ENCODE data around the gene MMD.
A peak's percentile ranks its signal among the peaks of the same experiment; 100 is the strongest.
"Not testable (repeated sequence)": the region's sequence is repeated elsewhere in the genome, so short reads cannot be mapped to it uniquely, and the experiment has no call there.

The MMD gene

DNA sequence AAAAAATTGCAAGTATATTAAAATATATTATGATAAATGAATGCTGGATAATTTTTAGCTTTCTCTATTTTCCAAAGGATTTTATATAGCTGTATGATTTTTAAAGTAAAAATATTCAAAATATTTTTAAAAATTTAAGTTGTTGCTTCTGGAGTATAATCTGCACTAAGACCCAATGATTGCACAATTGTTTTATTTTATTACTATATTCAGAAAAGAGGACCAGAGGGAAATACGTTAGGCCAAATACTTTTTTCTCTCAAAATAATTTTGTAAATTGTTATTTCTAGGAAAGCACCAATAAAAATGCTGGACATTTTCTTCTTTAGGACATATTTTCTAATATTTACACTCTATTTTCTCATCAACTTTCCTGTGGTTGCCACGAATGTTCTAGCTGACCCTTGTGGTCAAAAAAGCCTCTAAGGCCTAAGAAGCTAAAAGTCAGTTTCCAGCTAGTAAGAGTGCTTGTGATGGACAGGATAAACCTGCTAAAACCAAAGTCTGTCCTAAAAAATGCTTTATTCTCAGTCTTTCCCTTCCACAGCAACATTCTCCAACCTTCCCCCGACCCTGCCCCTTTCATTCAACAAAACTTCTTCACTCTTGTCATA is 31.2 kb downstream of the MMD start:
- DNase-seq, result no peak

DNA sequence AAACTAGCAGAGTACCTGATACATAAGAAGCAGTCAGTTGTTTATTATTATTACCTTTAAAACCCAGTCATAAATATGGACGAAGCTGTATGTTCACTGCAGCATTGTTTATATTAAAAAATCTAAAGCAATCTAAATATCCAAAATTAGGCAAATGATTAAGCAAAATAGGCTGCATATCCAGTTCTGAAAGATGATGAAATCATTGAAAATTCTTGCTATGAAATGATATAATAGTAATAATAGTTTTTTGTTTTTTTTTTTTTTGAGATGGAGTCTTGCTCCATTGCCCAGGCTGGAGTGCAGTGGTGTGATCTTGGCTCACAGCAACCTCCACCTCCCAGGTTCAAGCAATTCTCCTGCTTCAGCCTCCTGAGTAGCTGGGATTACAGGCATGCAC is 31.9 kb downstream of the MMD start:
- not testable (repeated sequence) for DNase-seq

DNA sequence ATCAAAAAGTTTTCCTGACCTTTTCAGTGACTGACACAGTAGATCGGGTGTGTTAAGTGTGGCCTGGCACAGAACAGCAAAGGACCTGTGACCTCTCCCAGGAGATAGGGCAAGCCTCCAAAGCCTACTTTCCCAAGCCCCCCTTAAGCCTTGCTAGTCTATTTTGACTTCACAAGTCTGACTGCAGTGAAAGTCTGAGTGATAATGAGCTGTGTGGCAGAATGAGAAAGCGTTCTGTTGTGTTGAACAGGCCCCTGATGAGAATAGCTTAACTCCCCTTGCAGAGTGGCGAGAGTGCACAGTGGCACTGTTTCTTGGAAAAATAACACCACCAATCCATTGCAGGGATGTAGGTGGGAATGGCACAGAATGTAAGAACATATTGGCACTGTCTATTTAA is 32.8 kb downstream of the MMD start:
- DNase-seq, result no peak

DNA sequence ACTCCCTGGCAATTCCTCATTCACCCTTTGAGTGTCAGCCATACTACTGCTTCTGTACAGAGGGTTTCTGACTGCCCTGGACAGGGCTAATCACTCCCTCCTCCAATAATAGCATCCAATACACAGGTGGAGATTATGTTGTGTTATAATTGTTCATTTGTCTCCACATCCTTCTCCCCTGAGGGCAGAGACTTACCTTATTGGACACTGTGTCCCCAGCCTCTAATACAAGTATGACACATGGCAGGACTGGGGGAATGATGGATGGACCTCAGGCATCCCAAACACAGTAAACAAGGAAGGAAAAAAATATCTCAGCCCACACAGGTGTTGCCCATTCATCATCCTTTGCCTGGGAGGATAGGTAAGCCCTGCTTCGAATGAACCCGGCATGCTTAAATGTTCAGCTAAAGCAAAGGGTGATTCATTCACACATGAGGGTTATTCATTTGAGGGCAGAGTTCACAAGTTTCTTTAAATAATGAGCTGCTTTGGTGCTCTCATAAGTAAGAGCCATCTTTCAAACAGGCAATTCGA is 34.8 kb downstream of the MMD start:
- DNase-seq, result no peak

DNA sequence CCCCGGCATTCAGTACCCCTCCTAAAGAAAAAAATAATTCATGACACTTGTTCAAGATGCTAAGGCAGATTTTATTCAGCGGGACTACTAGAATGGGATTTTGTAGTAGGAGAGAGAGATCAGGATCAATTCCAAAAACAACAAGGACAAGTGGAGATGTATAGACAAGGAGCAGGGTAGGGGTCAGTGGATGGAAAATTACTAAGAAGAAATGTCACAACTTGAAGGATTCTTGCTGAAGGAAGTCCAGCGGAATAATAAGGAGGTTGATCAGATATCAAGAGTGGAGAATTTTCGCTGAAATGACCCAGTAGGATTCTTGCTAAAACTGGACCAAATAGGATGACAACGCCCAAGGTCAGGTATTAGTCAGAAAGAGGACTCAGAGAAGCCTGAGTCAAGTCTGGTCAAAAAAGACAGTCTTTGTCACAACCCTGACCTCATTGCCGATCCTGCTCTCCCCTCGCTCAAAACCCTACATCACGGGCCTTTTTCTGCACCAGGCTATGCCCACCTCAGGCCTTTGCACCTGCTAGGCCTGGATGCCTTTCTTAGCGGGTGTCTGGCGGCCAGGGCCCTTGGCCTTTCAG is 36.9 kb downstream of the MMD start:
- no peak for DNase-seq

DNA sequence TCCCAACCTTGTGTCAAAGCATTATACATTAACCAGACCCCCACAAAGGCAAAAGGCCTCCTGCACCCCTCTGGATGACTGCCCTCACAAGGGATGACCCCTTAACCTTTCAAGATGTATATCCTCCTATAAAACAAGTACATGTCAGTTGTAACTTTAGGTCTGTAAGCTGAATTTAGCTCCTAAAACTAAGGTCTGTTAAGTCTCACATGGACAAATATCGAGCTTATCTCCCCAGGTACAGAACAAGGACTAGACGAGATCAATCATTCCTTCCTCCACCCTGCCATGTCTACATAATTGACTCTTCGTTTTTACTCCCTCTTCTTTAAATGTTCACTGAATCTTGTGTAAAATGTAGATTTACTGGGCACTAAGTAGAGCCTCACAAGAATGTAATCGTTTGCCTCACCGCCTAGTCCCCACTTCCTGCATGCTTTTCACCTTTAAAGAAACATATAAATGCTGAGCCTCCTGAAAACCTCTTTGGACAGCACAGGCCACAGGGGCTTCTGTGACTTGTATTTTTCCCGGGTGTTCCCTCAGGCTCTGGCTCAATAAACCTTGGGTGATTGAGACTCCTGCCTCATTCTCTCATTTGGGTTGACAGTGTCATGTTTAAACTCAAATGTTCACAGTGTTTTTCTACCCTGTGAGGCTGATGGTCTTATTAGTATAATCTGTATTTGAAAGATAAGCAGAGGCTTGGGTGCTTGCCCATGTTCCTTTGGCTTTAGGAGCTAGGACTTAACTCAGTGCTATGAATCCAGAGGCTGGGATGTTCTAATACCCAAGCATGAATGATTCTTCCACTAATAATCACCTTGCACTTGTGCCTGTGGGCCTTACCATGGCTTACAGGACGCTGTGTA is 37.6 kb downstream of the MMD start:
- DNase-seq, result no peak

DNA sequence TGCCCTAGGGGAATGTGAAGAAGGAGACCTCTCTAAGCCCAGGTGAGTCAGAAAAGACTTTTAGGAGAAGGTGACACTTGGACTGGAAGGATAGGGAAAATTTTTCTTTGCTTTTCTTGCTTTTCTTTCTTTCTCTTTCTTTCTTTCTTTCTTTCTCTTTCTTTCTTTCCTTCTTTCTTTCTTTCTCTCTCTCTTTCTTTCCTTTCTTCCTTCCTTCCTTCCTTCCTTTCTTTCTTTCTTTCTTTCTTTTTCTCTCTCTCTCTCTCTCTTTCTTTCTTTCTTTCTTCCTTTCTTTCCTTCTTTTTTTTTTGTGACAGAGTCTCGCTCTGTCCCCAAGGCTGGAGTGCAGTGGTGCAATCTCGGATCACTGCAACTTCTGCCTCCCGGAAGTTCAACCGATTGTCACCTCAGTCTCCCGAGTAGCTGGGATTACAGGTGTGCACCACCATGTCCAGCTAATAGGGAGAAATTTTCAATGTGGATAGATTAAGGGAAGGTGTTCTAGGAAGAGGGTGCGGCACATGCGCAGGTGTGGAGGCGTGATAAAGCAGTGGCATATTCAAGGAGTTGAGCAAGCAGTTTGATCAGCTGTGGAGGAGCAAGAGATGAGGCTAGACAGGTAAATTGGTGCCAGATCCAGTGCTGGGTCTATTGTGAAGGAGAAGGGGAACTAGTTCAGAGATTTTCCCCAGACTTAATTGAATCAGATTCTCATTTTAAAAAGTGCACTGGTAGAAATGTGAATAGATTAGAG is 40.4 kb downstream of the MMD start:
- DNase-seq, result no peak

DNA sequence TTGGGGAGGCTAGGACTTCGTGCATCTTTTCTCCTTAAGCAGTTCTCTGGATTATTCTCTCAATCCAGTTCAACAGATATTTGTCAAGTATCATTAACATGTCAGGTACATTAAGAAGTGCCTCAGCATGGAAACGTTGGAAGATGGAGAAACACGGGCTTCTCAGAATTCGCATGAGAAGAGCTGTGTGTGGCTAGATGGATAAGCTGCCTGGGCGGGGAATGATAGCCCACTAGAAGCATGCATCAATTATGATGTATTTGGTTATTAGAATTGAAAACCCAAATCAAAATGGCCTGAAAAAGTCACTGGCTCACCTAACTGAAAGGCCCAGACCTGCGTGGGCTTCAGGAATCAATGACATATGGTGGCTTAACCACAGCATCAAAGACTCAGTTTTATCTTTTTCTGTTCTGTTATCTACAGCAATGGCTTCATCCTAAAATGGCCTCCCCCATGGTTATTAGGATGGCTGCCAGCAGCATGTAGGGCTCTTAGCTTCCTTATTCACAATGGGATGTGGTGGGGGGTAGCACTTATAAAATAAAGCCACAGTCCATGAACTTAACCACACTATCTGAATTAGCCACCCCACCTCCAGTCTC is 43.9 kb downstream of the MMD start:
- no peak for DNase-seq

DNA sequence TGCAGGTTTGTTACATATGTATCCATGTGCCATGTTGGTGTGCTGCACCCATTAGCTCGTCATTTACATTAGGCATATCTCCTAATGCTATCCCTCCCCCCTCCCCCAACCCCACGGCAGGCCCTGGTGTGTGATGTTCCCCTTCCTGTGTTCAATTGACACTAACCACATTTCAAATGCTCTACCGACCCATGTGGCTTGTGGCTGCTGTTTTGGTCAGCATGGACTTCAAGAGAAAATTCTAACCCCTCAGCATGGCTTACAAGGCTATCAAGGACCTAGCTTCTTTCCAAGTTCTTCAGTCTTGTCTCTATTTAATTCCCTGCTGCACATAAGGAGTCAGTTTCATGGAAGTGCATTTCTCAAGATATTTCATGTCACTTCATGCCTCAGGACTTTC is 52.9 kb downstream of the MMD start:
- DNase-seq, result no peak

- no peak for DNase-seq
Measured at GRCh38 chr17:55366020-55366481, 55.6 kb downstream of the MMD start.

- DNase-seq, result no peak
Measured at GRCh38 chr17:55363033-55363432, 58.6 kb downstream of the MMD start.

GRCh38 chr17:55360971-55361370 is 60.7 kb downstream of the MMD start:
- no peak for DNase-seq

DNA sequence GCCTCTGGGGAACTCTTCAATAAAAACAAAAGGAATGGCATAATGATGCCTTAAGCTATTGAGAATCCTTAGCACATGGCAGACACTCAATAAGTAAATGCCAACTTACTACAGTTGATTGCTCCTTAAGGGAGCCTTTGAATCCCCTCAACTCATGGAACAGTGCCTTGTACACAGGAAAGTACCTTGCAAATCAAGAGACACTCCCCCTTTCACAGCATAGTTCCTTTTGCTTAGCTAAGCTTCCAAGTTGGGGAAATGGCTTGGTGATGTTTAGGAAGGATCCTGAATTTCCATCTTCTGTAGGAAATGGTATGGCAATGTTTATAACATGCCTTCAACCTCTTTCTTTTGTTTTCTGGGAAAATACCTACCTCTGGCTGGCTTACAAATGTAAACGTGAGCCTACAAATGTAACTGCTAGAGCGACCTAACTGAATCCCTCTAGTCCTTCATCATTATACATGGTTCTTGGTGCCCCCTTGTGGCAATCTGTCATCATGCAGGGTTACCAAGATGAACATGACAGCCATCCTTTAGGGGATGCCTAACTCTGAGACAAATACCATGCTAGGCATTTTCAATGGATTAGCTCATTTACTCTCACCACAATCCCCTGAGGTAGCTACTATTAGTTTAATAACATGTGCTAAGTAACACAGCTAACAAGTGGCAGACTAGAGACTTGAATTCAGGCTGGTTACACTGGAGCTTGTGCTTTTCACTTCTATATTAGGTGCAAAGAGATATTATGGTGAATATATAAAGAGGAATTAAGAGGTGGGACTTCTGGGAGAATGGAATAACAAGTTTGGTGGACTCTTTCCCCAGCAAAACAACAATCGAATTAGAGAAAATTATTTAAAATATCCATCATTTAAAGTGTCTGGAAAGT is 65.0 kb downstream of the MMD start:
- peak; percentile 69 for DNase-seq

- no peak for DNase-seq
Measured at GRCh38 chr17:55354941-55355340, 66.7 kb downstream of the MMD start.

DNA sequence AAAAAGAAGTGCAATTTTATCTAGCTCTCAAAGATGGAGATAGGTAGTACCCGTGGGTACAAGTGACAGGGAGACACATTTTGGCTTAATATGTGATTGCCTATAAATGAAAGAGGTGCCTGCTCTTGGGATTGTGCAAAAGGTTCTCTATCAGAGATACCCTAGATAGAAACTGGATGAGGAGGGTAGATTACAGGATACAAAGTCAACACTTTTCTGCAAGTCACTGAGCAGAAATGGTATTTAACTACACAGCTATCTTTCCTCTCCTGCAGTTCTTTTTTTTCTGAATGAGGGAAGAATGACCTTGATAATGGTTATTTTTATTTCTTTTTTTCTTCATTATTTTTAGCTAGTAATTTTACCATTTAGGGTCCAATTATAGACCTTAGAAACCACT is 67.6 kb downstream of the MMD start:
- DNase-seq, result no peak

DNA sequence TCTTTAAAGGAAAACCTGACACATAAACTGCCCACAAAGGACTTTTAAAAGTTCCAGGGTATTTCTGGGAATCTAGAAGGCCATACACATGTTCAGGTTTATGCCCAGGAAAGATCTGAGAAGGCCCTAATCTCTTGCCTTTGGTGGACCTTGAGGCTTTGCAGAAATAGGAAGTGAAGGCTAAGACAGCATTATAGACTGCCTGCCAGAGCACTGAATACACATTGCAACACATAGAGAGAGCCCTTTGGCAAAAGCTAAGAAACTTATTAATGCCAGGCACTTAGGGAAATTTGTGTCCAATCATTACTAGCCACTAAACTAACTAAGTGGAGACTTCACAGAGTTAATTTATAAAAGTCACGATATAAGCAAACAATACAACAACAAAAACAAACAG is 70.4 kb downstream of the MMD start:
- DNase-seq, result peak; percentile 3

GRCh38 chr17:55350825-55351205 is 70.8 kb downstream of the MMD start:
- DNase-seq, result no peak

DNA sequence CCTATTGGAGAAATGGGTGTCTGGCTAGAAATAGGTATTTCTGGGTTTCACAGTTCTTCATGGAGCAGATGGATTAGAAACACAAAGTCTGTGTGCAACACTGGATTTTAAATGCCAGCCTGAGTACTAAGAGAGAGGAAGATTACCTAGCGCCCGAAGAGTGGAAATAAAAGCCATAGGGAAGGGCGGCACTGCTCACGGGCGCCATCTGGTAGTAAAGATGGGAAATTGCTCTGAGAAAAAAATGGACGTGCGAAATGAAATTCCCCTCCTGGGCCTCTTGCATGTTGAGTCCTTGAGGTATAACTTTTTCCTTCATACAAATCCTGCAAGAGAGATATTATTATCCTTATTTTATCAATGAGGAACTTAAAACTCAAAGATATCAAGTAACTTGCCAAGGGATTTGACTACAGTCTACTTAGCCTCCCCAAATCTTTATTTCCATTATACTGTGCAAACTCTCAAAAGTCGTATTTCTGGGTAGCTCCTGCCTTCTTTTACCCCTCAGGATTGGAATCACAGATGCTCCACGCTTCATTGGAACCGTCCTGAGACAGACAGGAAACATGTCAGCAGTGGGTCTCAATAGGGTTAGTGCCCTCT is 72.8 kb downstream of the MMD start:
- peak; percentile 50 for DNase-seq

- no peak for DNase-seq
Measured at GRCh38 chr17:55347341-55347740, 74.3 kb downstream of the MMD start.

DNA sequence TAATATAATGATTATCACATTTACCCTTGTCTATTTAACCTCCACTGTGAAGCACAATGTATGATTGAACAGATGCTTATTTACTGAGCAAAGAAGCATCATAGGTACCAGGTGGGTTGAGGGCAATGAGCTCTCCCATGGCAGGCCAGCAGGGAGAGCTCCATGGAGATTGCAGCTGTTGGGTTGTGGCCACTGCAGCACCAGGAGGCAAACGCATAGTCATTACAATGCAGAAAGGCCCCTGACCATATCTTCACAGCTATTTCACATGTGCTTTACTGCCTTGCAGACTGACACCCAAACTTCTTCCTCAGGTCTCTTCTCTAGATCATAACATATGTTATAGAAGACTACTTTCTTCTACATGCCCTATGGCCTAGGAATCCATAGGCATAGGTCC is 75.0 kb downstream of the MMD start:
- no peak for DNase-seq

DNA sequence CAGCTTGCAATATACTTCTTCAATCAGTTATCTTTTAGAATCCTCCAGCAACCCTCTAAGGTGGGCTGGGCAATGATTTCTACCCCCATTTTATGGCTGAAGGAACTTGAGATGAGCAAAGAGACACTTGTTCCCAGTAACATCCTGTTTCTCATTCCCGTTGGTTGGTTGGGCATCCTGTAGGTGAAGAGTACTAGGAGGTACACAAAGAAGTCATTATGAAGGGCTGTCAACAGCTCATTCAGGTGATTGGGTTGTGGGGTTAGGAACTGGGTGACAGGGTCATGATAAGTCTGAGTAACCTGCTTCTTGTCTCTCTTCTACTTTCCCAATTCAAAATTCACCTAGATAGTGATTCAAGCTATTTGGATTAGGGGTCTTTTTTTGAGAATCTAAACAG is 76.5 kb downstream of the MMD start:
- no peak for DNase-seq
